Ishikawa (cell line): Measurements from ENCODE around the gene SLC2A14.

ENCODE experiments used
- CEBPB ChIP-seq: IDR thresholded peaks from 2 replicates; pipeline ENCODE4 v1.6.1; 2012
- EP300 ChIP-seq: IDR thresholded peaks from 2 replicates; pipeline ENCODE4 v1.6.1; 2012; ENCODE audit warnings: borderline replicate concordance
- TF ChIP-seq, protein P1 (sequence below): IDR thresholded peaks from 2 replicates; pipeline ENCODE4 v1.6.1; 2012; ENCODE audit warnings: low read depth, mild to moderate bottlenecking

DNA sequence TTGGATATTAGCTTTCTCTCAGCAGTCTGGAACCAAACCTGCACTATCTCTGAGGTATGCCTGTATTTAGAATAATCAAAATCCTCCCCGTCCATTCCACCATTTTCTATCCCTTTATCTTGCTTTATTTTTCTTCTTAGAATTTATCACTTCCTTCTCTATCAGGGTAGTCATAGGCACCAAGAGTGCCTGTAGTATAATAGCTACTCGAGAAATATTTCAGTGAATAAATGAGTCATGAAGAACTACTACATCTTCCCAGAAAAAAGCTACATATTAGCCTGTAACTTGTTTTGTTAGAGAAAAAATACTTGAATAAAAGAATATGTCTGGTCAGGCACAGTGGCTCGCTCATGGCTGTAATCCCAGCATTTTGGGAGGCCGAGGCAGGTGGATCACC is 4.3 kb downstream of the SLC2A14 start:
- TF ChIP-seq CEBPB (no peak), EP300 (no peak)
- TF ChIP-seq, protein P1, sequence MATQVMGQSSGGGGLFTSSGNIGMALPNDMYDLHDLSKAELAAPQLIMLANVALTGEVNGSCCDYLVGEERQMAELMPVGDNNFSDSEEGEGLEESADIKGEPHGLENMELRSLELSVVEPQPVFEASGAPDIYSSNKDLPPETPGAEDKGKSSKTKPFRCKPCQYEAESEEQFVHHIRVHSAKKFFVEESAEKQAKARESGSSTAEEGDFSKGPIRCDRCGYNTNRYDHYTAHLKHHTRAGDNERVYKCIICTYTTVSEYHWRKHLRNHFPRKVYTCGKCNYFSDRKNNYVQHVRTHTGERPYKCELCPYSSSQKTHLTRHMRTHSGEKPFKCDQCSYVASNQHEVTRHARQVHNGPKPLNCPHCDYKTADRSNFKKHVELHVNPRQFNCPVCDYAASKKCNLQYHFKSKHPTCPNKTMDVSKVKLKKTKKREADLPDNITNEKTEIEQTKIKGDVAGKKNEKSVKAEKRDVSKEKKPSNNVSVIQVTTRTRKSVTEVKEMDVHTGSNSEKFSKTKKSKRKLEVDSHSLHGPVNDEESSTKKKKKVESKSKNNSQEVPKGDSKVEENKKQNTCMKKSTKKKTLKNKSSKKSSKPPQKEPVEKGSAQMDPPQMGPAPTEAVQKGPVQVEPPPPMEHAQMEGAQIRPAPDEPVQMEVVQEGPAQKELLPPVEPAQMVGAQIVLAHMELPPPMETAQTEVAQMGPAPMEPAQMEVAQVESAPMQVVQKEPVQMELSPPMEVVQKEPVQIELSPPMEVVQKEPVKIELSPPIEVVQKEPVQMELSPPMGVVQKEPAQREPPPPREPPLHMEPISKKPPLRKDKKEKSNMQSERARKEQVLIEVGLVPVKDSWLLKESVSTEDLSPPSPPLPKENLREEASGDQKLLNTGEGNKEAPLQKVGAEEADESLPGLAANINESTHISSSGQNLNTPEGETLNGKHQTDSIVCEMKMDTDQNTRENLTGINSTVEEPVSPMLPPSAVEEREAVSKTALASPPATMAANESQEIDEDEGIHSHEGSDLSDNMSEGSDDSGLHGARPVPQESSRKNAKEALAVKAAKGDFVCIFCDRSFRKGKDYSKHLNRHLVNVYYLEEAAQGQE: no peak
